ENCODE results near the gene RDH8.

The RDH8 gene

GRCh38 chr19:10052602-10053360, 39.5 kb downstream of the RDH8 start:
- no peaks in the 10 kb centered on the region for H3K36me3 ChIP-seq (ENCODE audit: insufficient read depth, insufficient read length, low read length)
- DNase-seq (ENCODE audit: low read depth, low spot score) = no peak

GRCh38 chr19:10061717-10062310, 48.5 kb downstream of the RDH8 start:
- Histone ChIP-seq H3K27me3 (ENCODE audit: insufficient read depth, insufficient read length) (peaks cover 55% of the 10 kb centered on the region), H3K4me1 (ENCODE audit: insufficient read depth, insufficient read length) (no peaks in the 10 kb centered on the region), H3K36me3 (ENCODE audit: insufficient read depth, insufficient read length, low read length) (no peaks in the 10 kb centered on the region), H3K9me3 (ENCODE audit: insufficient read depth, low read length) (no peaks in the 10 kb centered on the region), H3K4me3 (ENCODE audit: insufficient read length, low read depth) (no peak overlapping the region), H3K9ac (ENCODE audit: insufficient read length, low read depth) (no peak overlapping the region)
- DNase-seq (ENCODE audit: low read depth, low spot score) = no peak
- TF ChIP-seq YY1 (IDR thresholded peaks at IDR 0.05; ENCODE audit: insufficient read depth, insufficient read length) (no peak), ZNF274 (IDR thresholded peaks at IDR 0.05; ENCODE audit: low read depth, low read length) (no peak), SUZ12 (IDR thresholded peaks at IDR 0.05; ENCODE audit: extremely low read depth, insufficient read depth, insufficient read length) (no peak)

More at GRCh38 chr19:10052602-10053360, 39.5 kb downstream of the RDH8 start:
- Histone ChIP-seq H3K9ac (ENCODE audit: insufficient read length, low read depth) (no peak overlapping the region), H3K4me1 (ENCODE audit: insufficient read depth, insufficient read length) (no peaks in the 10 kb centered on the region), H3K27me3 (ENCODE audit: insufficient read depth, insufficient read length) (peaks cover 15% of the 10 kb centered on the region), H3K9me3 (ENCODE audit: insufficient read depth, low read length) (no peaks in the 10 kb centered on the region), H3K4me3 (ENCODE audit: insufficient read length, low read depth) (no peak overlapping the region)
- no peak for TF ChIP-seq YY1 (IDR thresholded peaks at IDR 0.05; ENCODE audit: insufficient read depth, insufficient read length)
- no peak for TF ChIP-seq SUZ12 (IDR thresholded peaks at IDR 0.05; ENCODE audit: extremely low read depth, insufficient read depth, insufficient read length)
- no peak for TF ChIP-seq ZNF274 (IDR thresholded peaks at IDR 0.05; ENCODE audit: low read depth, low read length)

GRCh38 chr19:10068205-10068604, 54.9 kb downstream of the RDH8 start:
- H3K36me3 ChIP-seq (ENCODE audit: insufficient read depth, insufficient read length, low read length) = no peaks in the 10 kb centered on the region
- no peak overlapping the region for H3K9ac ChIP-seq (ENCODE audit: insufficient read length, low read depth)
- no peaks in the 10 kb centered on the region for H3K9me3 ChIP-seq (ENCODE audit: insufficient read depth, low read length)
- TF ChIP-seq SUZ12 (IDR thresholded peaks at IDR 0.05; ENCODE audit: extremely low read depth, insufficient read depth, insufficient read length) (no peak), YY1 (IDR thresholded peaks at IDR 0.05; ENCODE audit: insufficient read depth, insufficient read length) (no peak), ZNF274 (IDR thresholded peaks at IDR 0.05; ENCODE audit: low read depth, low read length) (no peak)
- H3K4me3 ChIP-seq (ENCODE audit: insufficient read length, low read depth) = no peak overlapping the region
- no peaks in the 10 kb centered on the region for H3K4me1 ChIP-seq (ENCODE audit: insufficient read depth, insufficient read length)
- no peak for DNase-seq (ENCODE audit: low read depth, low spot score)
- H3K27me3 ChIP-seq (ENCODE audit: insufficient read depth, insufficient read length) = peaks cover 19% of the 10 kb centered on the region

GRCh38 chr19:10069046-10069445, 55.8 kb downstream of the RDH8 start:
- TF ChIP-seq SUZ12 (IDR thresholded peaks at IDR 0.05; ENCODE audit: extremely low read depth, insufficient read depth, insufficient read length) = no peak
- Histone ChIP-seq H3K4me1 (ENCODE audit: insufficient read depth, insufficient read length) (no peaks in the 10 kb centered on the region), H3K4me3 (ENCODE audit: insufficient read length, low read depth) (no peak overlapping the region), H3K36me3 (ENCODE audit: insufficient read depth, insufficient read length, low read length) (no peaks in the 10 kb centered on the region), H3K9me3 (ENCODE audit: insufficient read depth, low read length) (peaks cover 5% of the 10 kb centered on the region; the same call in 1 of the 2 replicates), H3K9ac (ENCODE audit: insufficient read length, low read depth) (no peak overlapping the region), H3K27me3 (ENCODE audit: insufficient read depth, insufficient read length) (peaks cover 11% of the 10 kb centered on the region)
- no peak for DNase-seq (ENCODE audit: low read depth, low spot score)

GRCh38 chr19:10070730-10071446, 57.6 kb downstream of the RDH8 start:
- Histone ChIP-seq H3K4me3 (ENCODE audit: insufficient read length, low read depth) (no peak overlapping the region), H3K27me3 (ENCODE audit: insufficient read depth, insufficient read length) (no peaks in the 10 kb centered on the region), H3K9ac (ENCODE audit: insufficient read length, low read depth) (no peak overlapping the region), H3K36me3 (ENCODE audit: insufficient read depth, insufficient read length, low read length) (no peaks in the 10 kb centered on the region), H3K4me1 (ENCODE audit: insufficient read depth, insufficient read length) (no peaks in the 10 kb centered on the region), H3K9me3 (ENCODE audit: insufficient read depth, low read length) (peaks cover 10% of the 10 kb centered on the region; the same call in 1 of the 2 replicates)
- TF ChIP-seq YY1 (IDR thresholded peaks at IDR 0.05; ENCODE audit: insufficient read depth, insufficient read length) (no peak), SUZ12 (IDR thresholded peaks at IDR 0.05; ENCODE audit: extremely low read depth, insufficient read depth, insufficient read length) (no peak), ZNF274 (IDR thresholded peaks at IDR 0.05; ENCODE audit: low read depth, low read length) (no peak)
- DNase-seq (ENCODE audit: low read depth, low spot score) = no peak
